HEK293 (cell line): Measurements from ENCODE around the gene RFTN1.

Experiments
- CTCF ChIA-PET: fragments of 350-600 bp; formaldehyde crosslinking; extraction: SDS; loops from one replicate; lab custom pipeline; 2021; ENCODE audit warnings: antibody characterized with exemption; lab: Yijun Ruan, JAX
- POLR2A ChIA-PET: fragments of 300-600 bp; formaldehyde crosslinking; extraction: SDS; loops from one replicate; lab custom pipeline; 2020; ENCODE audit warnings: antibody characterized with exemption, inconsistent platforms; lab: Yijun Ruan, JAX
- H3K27ac ChIP-seq: fragments of 200-500 bp; sonication (Bioruptor generic); 2 replicates; pipeline ENCODE4 v1.5.1; 2014; ENCODE audit warnings: low read depth, low read length, control low read depth, inconsistent platforms; ENCODE audit errors: extremely low read depth
- H3K36me3 ChIP-seq, 2 experiments: fragments of 200-500 bp in 1 of 2; sonication (Bioruptor generic) in 1 of 2; 1 replicate in 1 of 2; 2 replicates in 1 of 2; pipeline ENCODE4 v1.5.1; 2014 to 2017; ENCODE audit warnings: inconsistent platforms in 2 of 2, low read length in 2 of 2; ENCODE audit not compliant: control insufficient read depth in 2 of 2, insufficient read depth in 1 of 2
- H3K4me1 ChIP-seq: fragments of 200-500 bp; sonication (Bioruptor generic); 2 replicates; pipeline ENCODE4 v1.5.1; 2014; ENCODE audit warnings: mild to moderate bottlenecking, low read length, inconsistent platforms; ENCODE audit not compliant: control insufficient read depth, insufficient read depth
- H3K4me3 ChIP-seq: 2 replicates; pipeline ENCODE4 v1.5.1; 2011; ENCODE audit warnings: low read depth, mild to moderate bottlenecking, control low read depth, low read length, moderate library complexity
- H3K9me3 ChIP-seq: fragments of 200-500 bp; sonication (Bioruptor generic); 2 replicates; pipeline ENCODE4 v1.5.1; 2014; ENCODE audit warnings: low read depth, low read length, inconsistent platforms; ENCODE audit not compliant: control insufficient read depth, insufficient read depth
- FEZF1 ChIP-seq: fragments of 450-650 bp; formaldehyde crosslinking; IDR thresholded peaks from 2 replicates; pipeline ENCODE4 v1.5.1; 2016; ENCODE audit warnings: missing biosample characterization, missing genetic modification characterization
- OSR2 ChIP-seq: fragments of 450-650 bp; formaldehyde crosslinking; IDR thresholded peaks from 2 replicates; pipeline ENCODE4 v1.5.1; 2016; ENCODE audit warnings: missing biosample characterization, missing genetic modification characterization
- PRDM10 ChIP-seq: fragments of 450-650 bp; formaldehyde crosslinking; IDR thresholded peaks from 2 replicates; pipeline ENCODE4 v1.5.1; 2016; ENCODE audit warnings: missing biosample characterization, missing genetic modification characterization
- SETDB1 ChIP-seq: IDR thresholded peaks from one replicate; pipeline ENCODE4 v1.6.1; 2017; ENCODE audit warnings: mild to moderate bottlenecking, low read length, moderate library complexity, mixed read lengths; ENCODE audit not compliant: insufficient read length
- SP2 ChIP-seq: fragments of 450-650 bp; formaldehyde crosslinking; IDR thresholded peaks from 2 replicates; pipeline ENCODE4 v1.5.1; 2016; ENCODE audit warnings: missing biosample characterization, missing genetic modification characterization
- ZFP41 ChIP-seq: fragments of 450-650 bp; formaldehyde crosslinking; IDR thresholded peaks from 2 replicates; pipeline ENCODE4 v1.5.1; 2016; ENCODE audit warnings: missing biosample characterization, missing genetic modification characterization, borderline replicate concordance
- ZFP69B ChIP-seq: fragments of 450-650 bp; formaldehyde crosslinking; IDR thresholded peaks from 2 replicates; pipeline ENCODE4 v1.5.1; 2016; ENCODE audit warnings: missing biosample characterization, missing genetic modification characterization
- ZNF140 ChIP-seq: fragments of 450-650 bp; formaldehyde crosslinking; IDR thresholded peaks from 2 replicates; pipeline ENCODE4 v1.5.1; 2016; ENCODE audit warnings: missing biosample characterization, missing genetic modification characterization
- ZNF221 ChIP-seq: fragments of 450-650 bp; formaldehyde crosslinking; IDR thresholded peaks from 2 replicates; pipeline ENCODE4 v1.5.1; 2017; ENCODE audit warnings: missing biosample characterization, missing genetic modification characterization, borderline replicate concordance
- ZNF23 ChIP-seq: fragments of 450-650 bp; formaldehyde crosslinking; IDR thresholded peaks from 2 replicates; pipeline ENCODE4 v1.5.1; 2016; ENCODE audit warnings: missing biosample characterization, missing genetic modification characterization, borderline replicate concordance
- ZNF248 ChIP-seq: fragments of 450-650 bp; formaldehyde crosslinking; IDR thresholded peaks from 2 replicates; pipeline ENCODE4 v1.5.1; 2017; ENCODE audit warnings: missing biosample characterization, missing genetic modification characterization
- ZNF26 ChIP-seq: fragments of 450-650 bp; formaldehyde crosslinking; IDR thresholded peaks from 2 replicates; pipeline ENCODE4 v1.5.1; 2016; ENCODE audit warnings: missing biosample characterization, missing genetic modification characterization
- ZNF302 ChIP-seq: fragments of 450-650 bp; formaldehyde crosslinking; IDR thresholded peaks from 2 replicates; pipeline ENCODE4 v1.5.1; 2016; ENCODE audit warnings: missing biosample characterization, missing genetic modification characterization, low read depth
- ZNF350 ChIP-seq: fragments of 450-650 bp; formaldehyde crosslinking; IDR thresholded peaks from 2 replicates; pipeline ENCODE4 v1.5.0; 2017; ENCODE audit warnings: missing biosample characterization, mild to moderate bottlenecking, missing genetic modification characterization
- ZNF423 ChIP-seq: fragments of 450-650 bp; formaldehyde crosslinking; IDR thresholded peaks from 2 replicates; pipeline ENCODE4 v1.5.1; 2016; ENCODE audit warnings: missing biosample characterization, missing genetic modification characterization
- ZNF544 ChIP-seq: fragments of 450-650 bp; formaldehyde crosslinking; IDR thresholded peaks from 2 replicates; pipeline ENCODE4 v1.5.0; 2017; ENCODE audit warnings: missing biosample characterization, missing genetic modification characterization
- ZNF596 ChIP-seq: fragments of 450-650 bp; IDR thresholded peaks from 2 replicates; pipeline ENCODE4 v1.5.0; 2018; ENCODE audit warnings: missing biosample characterization, mild to moderate bottlenecking, missing genetic modification characterization, moderate library complexity

Gene RFTN1

GRCh38 chr3:16550305-16550675 is 36.8 kb upstream of the RFTN1 start (continued):
- TF ChIP-seq PRDM10 (tag by site-specific recombination) (no peak), ZNF221 (no peak), ZNF350 (no peak), ZNF423 (tag by site-specific recombination) (no peak), SP2 (no peak), ZFP41 (no peak)

- ChIA-PET POLR2A (no interaction called here), CTCF (interaction anchor here (3.7 to 3.9 kb wide), 2 partner anchors 257 to 280 kb away, joined by 23 to 67 read pairs; no protein-coding TSS in a partner anchor)
- Histone ChIP-seq H3K36me3 (no peaks in the 10 kb centered on the region), H3K4me3 (no peak overlapping the region), H3K4me1 (no peaks in the 10 kb centered on the region)
- TF ChIP-seq ZNF26 (tag by site-specific recombination) (no peak), ZFP69B (tag by site-specific recombination) (no peak), ZNF596 (no peak), ZNF23 (no peak), SETDB1 (no peak), ZNF140 (peak; percentile 47; the same call in 1 of the 2 replicates), FEZF1 (no peak), OSR2 (tag by site-specific recombination) (no peak)
- TF ChIP-seq, all 188 proteins: peak for 1
- no peak overlapping the region for H3K27ac ChIP-seq
- H3K9me3 ChIP-seq: no peaks in the 10 kb centered on the region
Observed at GRCh38 chr3:16548721-16549120, 35.2 kb upstream of the RFTN1 start.

GRCh38 chr3:16547561-16548357 is 34.3 kb upstream of the RFTN1 start:
- Histone ChIP-seq H3K27ac (no peak overlapping the region), H3K36me3 (no peaks in the 10 kb centered on the region), H3K4me3 (no peak overlapping the region), H3K4me1 (no peaks in the 10 kb centered on the region), H3K9me3 (no peaks in the 10 kb centered on the region)
- POLR2A ChIA-PET: no interaction called here
- CTCF ChIA-PET: interaction anchor here (0.6 to 2.8 kb wide), 6 partner anchors 30 to 278 kb away, joined by 3 to 10 read pairs (median 4); no protein-coding TSS in a partner anchor
- no peak for TF ChIP-seq FEZF1
- TF ChIP-seq ZNF302: no peak
- TF ChIP-seq SETDB1: peak; percentile 61
- TF ChIP-seq ZNF544 (tag by site-specific recombination): no peak
- TF ChIP-seq ZNF248: no peak
